Endodermal cell (in vitro differentiated cells): ENCODE results near the gene PLEKHG3. TPM values are rescaled to one million over a fixed set of nuclear protein-coding genes. Genes with fewer than 3 reads are reported as not detected.

ENCODE experiments used
- DNase-seq: peaks from one replicate; pipeline ENCODE4 v3.0.0-alpha.2; 2017
- H3K27ac ChIP-seq: 2 replicates; pipeline ENCODE4 v1.5.1; 2013; ENCODE audit warnings: mild to moderate bottlenecking, low read depth, low read length, moderate library complexity
- H3K27me3 ChIP-seq: 2 replicates; pipeline ENCODE4 v1.6.1; 2013; ENCODE audit warnings: mild to moderate bottlenecking, low read length, moderate library complexity; ENCODE audit not compliant: insufficient read depth, control insufficient read depth, poor library complexity, severe bottlenecking
- H3K36me3 ChIP-seq: 2 replicates; pipeline ENCODE4 v1.7.0; 2013; ENCODE audit warnings: mild to moderate bottlenecking, low read length, moderate library complexity; ENCODE audit not compliant: control insufficient read depth, insufficient read depth
- H3K4me1 ChIP-seq: one replicate; pipeline ENCODE4 v1.7.0; 2013; ENCODE audit warnings: low read length; ENCODE audit not compliant: control insufficient read depth, insufficient read depth
- H3K4me3 ChIP-seq: 2 replicates; pipeline ENCODE4 v1.5.1; 2013; ENCODE audit warnings: mild to moderate bottlenecking, low read length, moderate library complexity
- H3K9ac ChIP-seq: 2 replicates; pipeline ENCODE4 v1.6.1; 2013; ENCODE audit warnings: mild to moderate bottlenecking, low read length, moderate library complexity; ENCODE audit not compliant: poor library complexity, severe bottlenecking; ENCODE audit errors: extremely low read depth
- H3K9me3 ChIP-seq: 2 replicates; pipeline ENCODE4 v1.6.1; 2013; ENCODE audit warnings: mild to moderate bottlenecking, low read length, moderate library complexity; ENCODE audit not compliant: control insufficient read depth
- H3K27ac Mint-ChIP-seq: 2 replicates; pipeline ENCODE4 v1.8.0; 2020; ENCODE audit warnings: mixed read lengths
- H3K27me3 Mint-ChIP-seq: 2 replicates; pipeline ENCODE4 v1.8.0; 2021; ENCODE audit warnings: mild to moderate bottlenecking, mixed read lengths; ENCODE audit not compliant: insufficient read depth
- H3K36me3 Mint-ChIP-seq: 2 replicates; pipeline ENCODE4 v1.8.0; 2020; ENCODE audit warnings: low read depth, mixed read lengths
- H3K4me1 Mint-ChIP-seq: 2 replicates; pipeline ENCODE4 v1.8.0; 2020; ENCODE audit warnings: mixed read lengths
- H3K4me3 Mint-ChIP-seq: 2 replicates; pipeline ENCODE4 v1.8.0; 2020; ENCODE audit warnings: mild to moderate bottlenecking, moderate library complexity, mixed read lengths
- H3K9me3 Mint-ChIP-seq: 2 replicates; pipeline ENCODE4 v1.8.0; 2020; ENCODE audit warnings: mild to moderate bottlenecking, mixed read lengths
- CTCF ChIP-seq: fragments of 200-600 bp; sonication (generic); conservative IDR thresholded peaks from 2 replicates; pipeline ENCODE4 v1.5.0; 2021; ENCODE audit warnings: antibody characterized with exemption, mild to moderate bottlenecking
- WGBS, 2 experiments: methylation state at CpG; one replicate each; pipeline versions ENCODE4 v1.1.5 to v1.1.7; 2013; ENCODE audit warnings: missing lambda C conversion rate in 2 of 2, mixed read lengths in 1 of 2; ENCODE audit not compliant: insufficient coverage in 1 of 2, insufficient read length in 1 of 2; 5-methylcytosine and 5-hydroxymethylcytosine counted together
- total RNA-seq, 2 donors: library from RNA; stranded (reverse); fragmentation: NEBNext Ultra II Directional in 1 of 2; extraction: Animal tissue kit (Norgen Biotek cat#: 25700) in 1 of 2; gene quantifications; 2 replicates in 1 of 2; 3 replicates in 1 of 2; pipeline ENCODE4 v1.2.1, GENCODE V29; 2021

PLEKHG3 gene
- total RNA-seq, 2 donors from 2014 or later: 31.7 to 52.6 TPM

GRCh38 chr14:64790478-64790877 lies 86.3 kb downstream of the PLEKHG3 start:
- no peaks in the 10 kb centered on the region for H3K27me3 ChIP-seq
- Mint-ChIP-seq H3K4me1 (no peaks in the 10 kb centered on the region), H3K4me3 (no peak overlapping the region), H3K27ac (no peak overlapping the region), H3K27me3 (peaks cover 2% of the 10 kb centered on the region), H3K9me3 (no peaks in the 10 kb centered on the region), H3K36me3 (no peaks in the 10 kb centered on the region)
- H3K9ac ChIP-seq: no peak overlapping the region
- no peaks in the 10 kb centered on the region for H3K36me3 ChIP-seq
- no peak for DNase-seq
- no peaks in the 10 kb centered on the region for H3K4me1 ChIP-seq
- TF ChIP-seq CTCF: no peak
- H3K4me3 ChIP-seq: no peak overlapping the region
- no peak overlapping the region for H3K27ac ChIP-seq
- H3K9me3 ChIP-seq: no peaks in the 10 kb centered on the region
- whole genome bisulfite sequencing, 2 experiments: 76 to 81% methylated on average over 3 to 6 of the region's 6 CpGs

GRCh38 chr14:64792231-64792630 lies 88.0 kb downstream of the PLEKHG3 start:
- 92 to 100% methylated on average over 2 to 4 of the region's 4 CpGs for WGBS, 2 experiments

GRCh38 chr14:64792871-64793560 lies 88.8 kb downstream of the PLEKHG3 start:
- no peaks in the 10 kb centered on the region for H3K9me3 Mint-ChIP-seq
- Histone ChIP-seq H3K27me3 (no peaks in the 10 kb centered on the region), H3K4me3 (no peak overlapping the region), H3K27ac (no peak overlapping the region), H3K9me3 (no peaks in the 10 kb centered on the region), H3K36me3 (no peaks in the 10 kb centered on the region), H3K4me1 (no peaks in the 10 kb centered on the region), H3K9ac (no peak overlapping the region)
- no peak for TF ChIP-seq CTCF
- H3K27me3 Mint-ChIP-seq: peaks cover 2% of the 10 kb centered on the region
- no peak for DNase-seq
- 92 to 95% methylated on average over 24 to 26 of the region's 26 CpGs for WGBS, 2 experiments
- H3K4me1 Mint-ChIP-seq: no peaks in the 10 kb centered on the region
- no peak overlapping the region for H3K27ac Mint-ChIP-seq
- no peaks in the 10 kb centered on the region for H3K36me3 Mint-ChIP-seq
- no peak overlapping the region for H3K4me3 Mint-ChIP-seq

More at GRCh38 chr14:64792231-64792630, 88.0 kb downstream of the PLEKHG3 start:
- H3K27ac ChIP-seq: no peak overlapping the region
- Mint-ChIP-seq H3K27ac (no peak overlapping the region), H3K4me1 (no peaks in the 10 kb centered on the region), H3K36me3 (no peaks in the 10 kb centered on the region), H3K4me3 (no peak overlapping the region), H3K9me3 (no peaks in the 10 kb centered on the region), H3K27me3 (peaks cover 2% of the 10 kb centered on the region)
- no peaks in the 10 kb centered on the region for H3K27me3 ChIP-seq
- no peak for DNase-seq
- no peak overlapping the region for H3K9ac ChIP-seq
- no peak overlapping the region for H3K4me3 ChIP-seq
- no peaks in the 10 kb centered on the region for H3K4me1 ChIP-seq
- H3K36me3 ChIP-seq: no peaks in the 10 kb centered on the region
- no peaks in the 10 kb centered on the region for H3K9me3 ChIP-seq
- no peak for TF ChIP-seq CTCF
